Activated naive CD8-positive, alpha-beta T cell treated with anti-CD3 and anti-CD28 coated beads, Interleukin-2, amount 10 ng/mL, durations not matched to agents 7 days and 5 days (primary cell): ENCODE measurements around the gene CCDC73. TPM values are rescaled to one million over a fixed set of nuclear protein-coding genes. Genes with fewer than 3 reads are reported as not detected.
"Not testable (repeated sequence)": the region's sequence is repeated elsewhere in the genome, so short reads cannot be mapped to it uniquely, and the experiment has no call there.

Experiments used
- ATAC-seq: fragments of 150-1000 bp; cut with Tn5 transposase; one replicate; pipeline ENCODE4 v1.10.0; 2021; ENCODE audit warnings: low read depth, moderate library complexity
- POLR2A ChIA-PET: fragments of 350-600 bp; sonication (Branson Sonifier 250); formaldehyde crosslinking; loops from one replicate; lab custom pipeline; 2021; ENCODE audit warnings: antibody characterized with exemption; lab: Charles Lee
- DNase-seq: peaks from one replicate; pipeline ENCODE4 v3.0.0; 2021
- H3K27ac Mint-ChIP-seq: one replicate; pipeline ENCODE4 v1.8.0; 2022; ENCODE audit warnings: mild to moderate bottlenecking, mixed read lengths
- H3K27me3 Mint-ChIP-seq: one replicate; pipeline ENCODE4 v1.8.0; 2022; ENCODE audit warnings: mild to moderate bottlenecking, moderate library complexity, mixed read lengths
- H3K36me3 Mint-ChIP-seq: one replicate; pipeline ENCODE4 v1.8.0; 2021; ENCODE audit warnings: mild to moderate bottlenecking, mixed read lengths
- H3K4me1 Mint-ChIP-seq: one replicate; pipeline ENCODE4 v1.8.0; 2021; ENCODE audit warnings: mixed read lengths
- H3K4me3 Mint-ChIP-seq: one replicate; pipeline ENCODE4 v1.8.0; 2022; ENCODE audit warnings: mild to moderate bottlenecking, moderate library complexity, mixed read lengths
- H3K9me3 Mint-ChIP-seq: one replicate; pipeline ENCODE4 v1.8.0; 2021; ENCODE audit warnings: mixed read lengths
- total RNA-seq, 2 experiments: library from RNA; stranded (reverse); gene quantifications; one replicate each; pipeline ENCODE4 v1.2.3, GENCODE V29; 2021

CCDC73 gene
- total RNA-seq, 2 experiments from 2014 or later, result 0.14 TPM; not detected in 1

DNA sequence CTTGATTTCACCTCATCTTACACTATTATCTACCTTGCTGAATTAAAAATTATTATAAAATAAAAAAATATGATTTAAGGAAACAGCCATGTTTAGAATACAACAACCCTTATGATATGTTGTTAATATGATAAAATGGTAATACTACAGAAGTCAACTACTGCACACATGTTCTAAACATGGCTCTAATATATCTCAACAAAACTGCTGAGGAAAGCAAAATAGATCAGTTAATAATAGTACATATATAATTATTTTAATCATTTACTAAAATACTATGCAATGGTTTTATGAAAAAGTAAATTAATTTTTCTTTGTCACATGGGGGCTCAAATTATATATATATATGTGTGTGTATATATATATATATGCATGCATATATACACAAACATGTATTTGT lies 153.1 kb downstream of the CCDC73 start:
- Mint-ChIP-seq H3K36me3 (no peaks in the 10 kb centered on the region), H3K4me3 (no peak overlapping the region), H3K9me3 (peaks cover 1% of the 10 kb centered on the region), H3K27ac (no peak overlapping the region), H3K27me3 (peaks cover 14% of the 10 kb centered on the region), H3K4me1 (no peaks in the 10 kb centered on the region)
- ATAC-seq, result no peak
- no peak for DNase-seq
- POLR2A ChIA-PET, result no interaction called here

DNA sequence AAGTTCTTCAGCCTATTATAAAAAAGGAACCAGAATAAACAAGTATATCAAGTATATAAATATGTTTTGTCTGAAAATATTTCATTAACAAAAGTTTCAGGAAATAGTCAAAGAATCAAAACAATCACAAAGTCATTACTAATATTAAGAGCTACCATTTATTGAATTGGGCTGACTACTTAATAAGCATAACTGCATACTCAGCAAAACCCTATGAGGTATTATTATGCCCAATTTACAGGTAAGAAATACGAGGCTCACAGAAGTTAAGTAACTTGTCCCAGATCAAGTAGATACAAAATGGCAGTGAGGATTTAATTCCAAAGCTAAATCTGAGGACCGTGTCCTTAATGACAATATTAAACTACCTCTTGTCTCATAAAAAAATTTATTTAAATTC lies 158.6 kb downstream of the CCDC73 start:
- Mint-ChIP-seq H3K9me3 (peaks cover 1% of the 10 kb centered on the region), H3K36me3 (no peaks in the 10 kb centered on the region), H3K27ac (no peak overlapping the region), H3K4me1 (no peaks in the 10 kb centered on the region), H3K27me3 (peaks cover 31% of the 10 kb centered on the region), H3K4me3 (no peak overlapping the region)
- ATAC-seq, result no peak
- DNase-seq, result no peak
- POLR2A ChIA-PET, result no interaction called here

DNA sequence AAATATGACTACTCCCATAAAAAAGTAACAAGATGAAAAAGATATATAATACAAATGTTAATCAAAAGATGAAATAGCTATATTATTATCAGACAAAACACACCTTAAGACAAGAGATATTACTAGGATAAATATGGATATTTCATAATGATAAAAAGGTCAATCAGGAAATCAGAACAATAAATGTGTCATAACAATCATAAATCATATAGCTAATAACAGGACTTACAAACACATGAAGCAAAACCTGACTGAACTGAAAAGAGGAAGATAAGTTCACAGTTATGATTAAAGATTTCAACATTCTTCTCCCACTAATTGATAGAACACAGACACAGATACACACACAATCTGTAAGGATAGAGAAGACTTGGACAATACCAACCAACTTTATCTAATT lies 163.6 kb downstream of the CCDC73 start:
- Mint-ChIP-seq H3K36me3 (no peaks in the 10 kb centered on the region), H3K27ac (no peak overlapping the region), H3K4me3 (no peak overlapping the region), H3K4me1 (no peaks in the 10 kb centered on the region), H3K9me3 (peaks cover 3% of the 10 kb centered on the region), H3K27me3 (peaks cover 29% of the 10 kb centered on the region)
- ATAC-seq (no peak), DNase-seq (no peak)
- POLR2A ChIA-PET, result no interaction called here

DNA sequence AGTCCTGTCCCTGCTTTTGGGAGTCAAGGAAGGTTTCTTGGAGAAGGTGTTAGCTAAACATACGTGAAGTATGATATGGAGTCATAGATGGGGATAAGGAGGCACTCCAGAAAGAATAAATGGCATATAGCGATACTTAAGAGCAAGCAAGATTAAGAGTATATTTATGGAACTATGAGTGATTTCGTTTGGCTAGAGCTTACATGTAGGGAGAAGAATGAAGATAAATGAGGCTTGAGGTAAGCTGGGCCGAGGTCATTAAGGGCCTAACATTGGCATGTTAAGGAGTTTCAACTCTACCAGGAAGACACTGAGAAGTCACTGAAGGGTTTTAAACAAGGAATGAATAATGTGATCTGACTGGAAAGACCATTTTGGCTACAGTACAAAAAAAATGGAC lies 177.6 kb downstream of the CCDC73 start:
- no peak overlapping the region for H3K4me3 Mint-ChIP-seq
- peaks cover 4% of the 10 kb centered on the region for H3K9me3 Mint-ChIP-seq
- H3K27ac Mint-ChIP-seq, result no peak overlapping the region
- POLR2A ChIA-PET, result no interaction called here
- H3K4me1 Mint-ChIP-seq, result no peaks in the 10 kb centered on the region
- DNase-seq, result no peak
- no peak for ATAC-seq
- peaks cover 5% of the 10 kb centered on the region for H3K27me3 Mint-ChIP-seq
- H3K36me3 Mint-ChIP-seq, result no peaks in the 10 kb centered on the region

DNA sequence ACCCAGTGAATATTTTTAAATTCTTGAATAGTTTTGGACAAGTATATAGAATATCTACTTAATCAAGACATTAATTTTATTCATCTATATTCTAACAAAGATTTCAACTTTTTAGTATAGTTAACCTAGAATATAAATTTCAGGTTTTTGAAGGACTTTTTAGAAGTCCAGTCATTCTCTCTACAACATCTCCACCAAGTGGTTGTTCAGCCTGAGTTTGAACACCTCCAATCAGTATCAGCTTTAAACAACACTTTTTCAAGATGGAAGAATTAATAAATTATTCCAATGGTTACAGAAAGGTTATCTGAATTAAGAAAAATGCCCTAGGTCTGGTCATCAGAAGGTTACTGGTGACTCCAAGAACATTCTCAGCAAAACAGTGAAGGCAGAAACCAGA lies 179.0 kb downstream of the CCDC73 start:
- no peak for ATAC-seq
- Mint-ChIP-seq H3K4me1 (no peaks in the 10 kb centered on the region), H3K9me3 (peaks cover 2% of the 10 kb centered on the region), H3K27me3 (peaks cover 2% of the 10 kb centered on the region), H3K27ac (no peak overlapping the region), H3K36me3 (no peaks in the 10 kb centered on the region), H3K4me3 (no peak overlapping the region)
- DNase-seq, result no peak
- POLR2A ChIA-PET, result no interaction called here

DNA sequence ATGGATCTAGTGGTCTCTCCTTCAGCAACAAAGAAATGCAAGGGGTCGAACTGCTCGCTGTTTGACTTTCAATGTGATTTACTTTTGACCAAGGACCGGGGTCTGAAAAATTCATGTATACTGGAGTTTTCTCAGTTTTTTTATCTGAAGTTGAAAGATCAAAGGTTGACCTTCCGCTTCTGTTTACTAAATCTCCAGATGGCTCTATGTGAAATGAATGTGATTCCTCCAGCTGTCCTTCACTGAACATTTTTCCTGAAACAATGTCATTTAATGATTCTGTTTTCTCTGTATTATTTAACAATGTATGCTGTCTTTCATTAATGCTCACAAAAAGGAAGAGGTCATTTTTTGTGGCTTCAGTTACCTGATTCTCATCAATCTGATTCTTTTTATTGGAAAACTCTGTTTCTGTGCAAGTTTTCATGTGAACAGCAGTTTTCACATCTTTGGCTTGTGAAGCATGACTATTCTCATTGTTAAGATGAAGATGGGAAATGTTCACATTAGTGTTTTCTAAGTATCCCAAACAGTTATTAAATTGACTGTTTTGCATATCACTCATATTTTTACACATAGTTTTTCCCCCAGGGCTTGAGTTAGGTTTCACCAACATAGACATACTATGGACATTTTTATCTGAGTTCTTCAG lies 180.8 kb downstream of the CCDC73 start:
- H3K4me1 Mint-ChIP-seq, result no peaks in the 10 kb centered on the region
- no peak overlapping the region for H3K4me3 Mint-ChIP-seq
- DNase-seq (no peak), ATAC-seq (no peak)
- peaks cover 9% of the 10 kb centered on the region for H3K36me3 Mint-ChIP-seq
- no peak overlapping the region for H3K27ac Mint-ChIP-seq
- H3K27me3 Mint-ChIP-seq, result no peaks in the 10 kb centered on the region
- POLR2A ChIA-PET, result no interaction called here
- H3K9me3 Mint-ChIP-seq, result peaks cover 5% of the 10 kb centered on the region

DNA sequence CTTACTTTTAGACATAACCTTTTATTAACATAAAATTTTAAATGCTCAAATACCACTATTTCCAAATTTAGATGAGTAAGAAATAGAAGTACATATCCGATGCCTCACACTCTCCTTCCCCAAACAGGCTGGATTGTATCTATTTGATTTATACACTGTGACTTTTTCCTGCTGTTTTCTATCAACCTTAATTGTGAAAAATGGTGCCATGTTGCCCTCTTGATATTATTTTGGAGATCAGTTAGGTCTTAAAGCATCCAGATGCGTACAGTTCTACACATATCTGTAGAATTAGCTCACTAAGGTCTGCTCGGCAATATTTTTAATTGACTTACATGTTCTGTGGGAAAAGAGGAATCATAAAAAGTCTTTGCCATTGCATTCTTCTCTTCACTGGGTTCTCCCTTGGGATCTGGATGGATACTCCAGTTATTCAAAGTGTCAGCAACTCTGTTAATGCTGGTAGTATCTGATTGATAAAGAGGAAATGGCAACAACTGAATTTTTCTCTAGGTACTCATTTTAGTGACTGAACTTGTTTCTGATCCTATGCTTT lies 183.6 kb downstream of the CCDC73 start:
- ATAC-seq (no peak), DNase-seq (no peak)
- H3K4me3 Mint-ChIP-seq, result no peak overlapping the region
- H3K4me1 Mint-ChIP-seq, result no peaks in the 10 kb centered on the region
- H3K27me3 Mint-ChIP-seq, result no peaks in the 10 kb centered on the region
- H3K9me3 Mint-ChIP-seq, result peaks cover 12% of the 10 kb centered on the region
- POLR2A ChIA-PET, result no interaction called here
- peaks cover 24% of the 10 kb centered on the region for H3K36me3 Mint-ChIP-seq
- no peak overlapping the region for H3K27ac Mint-ChIP-seq

DNA sequence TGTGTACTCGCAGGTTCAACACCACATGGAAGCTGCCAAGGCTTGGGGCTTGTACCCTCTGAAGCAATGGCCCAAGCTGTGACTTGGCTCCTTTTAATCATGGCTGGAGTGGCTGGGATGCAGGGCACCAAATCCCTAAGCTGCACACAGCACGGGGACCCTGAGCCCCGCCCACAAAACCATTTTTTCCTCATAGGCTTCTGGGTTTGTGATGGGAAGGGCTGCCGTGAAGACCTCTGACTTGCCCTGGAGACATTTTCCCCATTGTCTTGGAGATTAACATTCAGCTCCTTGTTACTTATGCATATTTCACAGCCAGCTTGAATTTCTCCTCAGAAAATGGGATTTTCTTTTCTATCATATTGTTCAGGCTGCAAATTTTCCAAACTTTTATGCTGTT lies 185.6 kb downstream of the CCDC73 start:
- H3K4me1 Mint-ChIP-seq, DNase-seq, POLR2A ChIA-PET, H3K27ac Mint-ChIP-seq, ATAC-seq, H3K27me3 Mint-ChIP-seq, H3K4me3 Mint-ChIP-seq: not testable (repeated sequence)
- Mint-ChIP-seq H3K36me3 (peaks cover 36% of the 10 kb centered on the region), H3K9me3 (peaks cover 12% of the 10 kb centered on the region)

DNA sequence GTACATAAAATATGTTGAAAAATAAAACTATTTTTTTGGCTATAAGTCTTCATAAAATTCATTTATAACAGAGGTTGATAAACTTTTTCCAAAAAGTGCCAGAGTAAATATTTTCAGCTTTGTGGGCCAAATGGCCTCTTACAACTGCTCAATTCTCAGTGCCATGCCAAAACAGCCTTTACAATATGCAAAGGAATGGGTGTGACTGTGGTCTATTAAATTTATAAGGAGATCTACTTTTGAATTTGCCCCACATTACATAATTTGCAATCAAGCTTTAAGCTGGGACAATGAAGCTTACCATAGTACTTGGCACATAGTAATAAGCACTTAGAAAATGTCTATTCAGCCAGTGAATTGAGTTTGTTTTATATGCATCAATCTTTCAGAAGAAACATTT lies 188.2 kb downstream of the CCDC73 start:
- no peak overlapping the region for H3K27ac Mint-ChIP-seq
- no peaks in the 10 kb centered on the region for H3K4me1 Mint-ChIP-seq
- no peak for ATAC-seq
- no peak for DNase-seq
- H3K4me3 Mint-ChIP-seq, result no peak overlapping the region
- no peaks in the 10 kb centered on the region for H3K27me3 Mint-ChIP-seq
- H3K9me3 Mint-ChIP-seq, result peaks cover 12% of the 10 kb centered on the region
- peaks cover 47% of the 10 kb centered on the region for H3K36me3 Mint-ChIP-seq
- POLR2A ChIA-PET, result no interaction called here

DNA sequence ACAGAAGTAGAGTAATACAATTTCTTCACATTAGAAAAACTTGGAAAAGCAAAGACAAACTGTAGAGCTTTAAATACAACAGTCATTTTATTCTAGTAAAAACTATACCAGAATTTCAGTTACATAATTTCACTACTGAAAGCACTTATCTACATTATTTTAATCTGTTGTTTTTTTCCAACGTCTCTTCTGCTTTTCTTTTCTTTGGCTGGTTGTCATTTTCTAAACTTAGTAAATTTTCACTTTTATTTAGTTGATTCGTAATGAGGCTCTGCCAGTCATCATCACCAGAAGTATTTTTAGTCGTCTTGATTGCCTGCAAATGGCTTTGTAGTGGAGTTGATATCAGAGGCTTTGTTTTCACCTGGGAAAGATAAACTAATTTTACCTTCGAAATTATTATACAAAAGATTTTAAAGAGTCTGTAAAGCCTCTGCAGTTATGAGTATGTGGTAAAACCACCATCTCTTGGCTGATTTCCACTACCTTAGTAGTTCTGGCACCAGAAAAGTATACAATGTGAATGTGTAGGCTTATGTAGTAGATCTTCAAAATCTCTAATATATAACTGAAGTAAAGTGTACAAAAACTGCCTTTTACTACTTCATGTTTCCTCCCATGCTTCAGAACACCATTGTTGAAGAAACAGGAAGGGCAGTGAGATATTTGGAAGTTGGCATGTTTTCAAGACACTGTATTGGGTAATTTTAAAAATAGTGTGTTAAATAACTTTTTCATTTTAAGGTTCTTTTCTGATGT lies 191.6 kb downstream of the CCDC73 start:
- Mint-ChIP-seq H3K4me1 (peaks cover 2% of the 10 kb centered on the region), H3K4me3 (no peak overlapping the region), H3K27ac (no peak overlapping the region), H3K9me3 (peaks cover 4% of the 10 kb centered on the region), H3K36me3 (peaks cover 37% of the 10 kb centered on the region), H3K27me3 (no peaks in the 10 kb centered on the region)
- no peak for ATAC-seq
- POLR2A ChIA-PET, result no interaction called here
- no peak for DNase-seq

DNA sequence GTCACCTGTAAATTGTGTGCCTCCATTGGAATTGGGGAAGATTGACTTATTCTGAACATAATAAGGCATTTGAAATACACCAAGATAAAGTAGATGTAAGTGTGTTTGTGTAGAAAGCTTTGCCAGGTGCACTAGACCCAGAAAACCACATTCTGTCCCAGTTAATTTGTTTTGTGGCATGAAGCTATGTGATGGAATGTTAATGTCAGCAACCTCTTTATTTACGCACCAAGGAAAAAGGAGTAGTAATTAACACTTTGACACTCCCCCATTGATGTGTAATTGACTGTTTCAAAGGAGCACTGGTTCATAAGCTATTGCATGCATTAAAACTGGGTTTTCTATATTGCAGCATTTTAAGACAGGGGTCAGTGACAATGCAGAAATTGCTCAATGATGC lies 196.5 kb downstream of the CCDC73 start:
- ATAC-seq (no peak), DNase-seq (no peak)
- Mint-ChIP-seq H3K36me3 (peaks cover 42% of the 10 kb centered on the region), H3K9me3 (no peaks in the 10 kb centered on the region), H3K27me3 (no peaks in the 10 kb centered on the region), H3K4me3 (no peak overlapping the region), H3K4me1 (peaks cover 10% of the 10 kb centered on the region), H3K27ac (no peak overlapping the region)
- POLR2A ChIA-PET, result no interaction called here

DNA sequence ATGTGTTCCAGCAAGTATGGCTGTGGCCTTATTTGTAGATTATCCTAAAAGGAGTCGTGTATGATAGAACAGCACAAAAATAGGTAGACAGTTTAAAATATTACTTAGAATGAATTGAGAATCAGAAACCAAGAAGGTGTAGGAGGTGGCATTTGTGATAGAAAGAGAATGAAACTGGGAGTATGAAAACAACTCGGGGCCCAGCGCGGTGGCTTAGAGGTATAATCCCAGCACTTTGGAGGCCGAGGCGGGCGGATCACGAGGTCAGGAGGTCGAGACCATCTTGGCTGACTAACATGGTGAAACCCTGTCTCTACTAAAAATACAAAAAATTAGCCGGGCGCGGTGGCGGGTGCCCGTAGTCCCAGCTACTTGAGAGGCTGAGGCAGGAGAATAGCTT lies 198.3 kb downstream of the CCDC73 start:
- Mint-ChIP-seq H3K27ac (peak overlapping the region; percentile 3), H3K4me1 (peaks cover 17% of the 10 kb centered on the region), H3K36me3 (peaks cover 50% of the 10 kb centered on the region)
- H3K27me3 Mint-ChIP-seq, ATAC-seq, POLR2A ChIA-PET, H3K9me3 Mint-ChIP-seq, H3K4me3 Mint-ChIP-seq, DNase-seq: not testable (repeated sequence)

DNA sequence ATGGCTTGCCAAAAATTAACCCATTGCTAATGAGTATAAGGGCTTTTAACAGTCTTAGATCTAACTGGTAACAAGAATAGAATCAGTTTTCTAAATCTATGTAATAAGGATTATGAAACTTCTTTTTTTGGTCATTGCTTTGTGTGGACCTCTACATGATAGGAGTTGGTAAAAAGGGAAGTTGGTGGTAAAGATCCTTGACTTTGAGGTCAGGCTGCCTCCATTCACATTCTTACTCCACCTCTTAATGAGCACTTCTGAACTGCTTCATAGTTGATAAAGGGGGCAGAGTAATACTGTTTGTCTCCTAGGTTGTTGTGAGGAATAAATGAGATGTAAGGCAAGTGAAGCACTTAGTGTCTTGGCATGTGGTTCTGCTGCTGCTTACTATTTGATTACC lies 200.2 kb downstream of the CCDC73 start:
- Mint-ChIP-seq H3K36me3 (peaks cover 61% of the 10 kb centered on the region), H3K9me3 (no peaks in the 10 kb centered on the region), H3K27ac (no peak overlapping the region), H3K27me3 (no peaks in the 10 kb centered on the region), H3K4me3 (no peak overlapping the region), H3K4me1 (peaks cover 21% of the 10 kb centered on the region)
- POLR2A ChIA-PET, result interaction anchor here (0.5 kb wide), 1 partner anchor 185 kb away, joined by 4 read pairs; no protein-coding TSS in a partner anchor
- ATAC-seq (no peak), DNase-seq (no peak)
